Measurements from ENCODE around the gene CFAP97D2.
A peak's percentile ranks its signal among the peaks of the same experiment; 100 is the strongest.
"Not testable (repeated sequence)": the region's sequence is repeated elsewhere in the genome, so short reads cannot be mapped to it uniquely, and the experiment has no call there.

The CFAP97D2 gene

DNA sequence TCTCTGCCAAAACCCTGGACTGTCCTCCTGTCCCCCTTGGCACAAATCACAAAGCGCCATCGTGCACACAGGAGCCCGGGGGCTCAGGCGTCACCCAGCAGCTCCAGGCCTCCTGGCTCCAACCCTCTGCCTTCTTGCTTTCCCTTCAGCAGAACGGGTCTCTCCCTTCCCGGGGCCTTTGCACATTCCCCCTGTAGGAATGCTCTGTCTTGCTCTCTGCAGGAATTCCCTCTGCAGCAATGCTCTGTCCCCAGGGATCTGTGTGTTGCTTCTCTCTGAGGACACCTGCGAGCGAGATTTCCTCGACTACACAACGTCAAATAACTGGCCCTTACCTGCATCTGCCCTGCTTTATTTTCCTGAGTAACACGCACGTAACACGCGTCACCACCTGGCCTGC is 33.3 kb upstream of the CFAP97D2 start:
- H3K4me3 ChIP-seq (replicated peaks; ENCODE audit: low read depth, low read length): no peak overlapping the region
- TF ChIP-seq, protein P1, sequence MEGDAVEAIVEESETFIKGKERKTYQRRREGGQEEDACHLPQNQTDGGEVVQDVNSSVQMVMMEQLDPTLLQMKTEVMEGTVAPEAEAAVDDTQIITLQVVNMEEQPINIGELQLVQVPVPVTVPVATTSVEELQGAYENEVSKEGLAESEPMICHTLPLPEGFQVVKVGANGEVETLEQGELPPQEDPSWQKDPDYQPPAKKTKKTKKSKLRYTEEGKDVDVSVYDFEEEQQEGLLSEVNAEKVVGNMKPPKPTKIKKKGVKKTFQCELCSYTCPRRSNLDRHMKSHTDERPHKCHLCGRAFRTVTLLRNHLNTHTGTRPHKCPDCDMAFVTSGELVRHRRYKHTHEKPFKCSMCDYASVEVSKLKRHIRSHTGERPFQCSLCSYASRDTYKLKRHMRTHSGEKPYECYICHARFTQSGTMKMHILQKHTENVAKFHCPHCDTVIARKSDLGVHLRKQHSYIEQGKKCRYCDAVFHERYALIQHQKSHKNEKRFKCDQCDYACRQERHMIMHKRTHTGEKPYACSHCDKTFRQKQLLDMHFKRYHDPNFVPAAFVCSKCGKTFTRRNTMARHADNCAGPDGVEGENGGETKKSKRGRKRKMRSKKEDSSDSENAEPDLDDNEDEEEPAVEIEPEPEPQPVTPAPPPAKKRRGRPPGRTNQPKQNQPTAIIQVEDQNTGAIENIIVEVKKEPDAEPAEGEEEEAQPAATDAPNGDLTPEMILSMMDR (IDR thresholded peaks at IDR 0.05; ENCODE audit: low read length, missing control alignments): no peak
- DNase-seq (ENCODE audit: low read depth): no peak

DNA sequence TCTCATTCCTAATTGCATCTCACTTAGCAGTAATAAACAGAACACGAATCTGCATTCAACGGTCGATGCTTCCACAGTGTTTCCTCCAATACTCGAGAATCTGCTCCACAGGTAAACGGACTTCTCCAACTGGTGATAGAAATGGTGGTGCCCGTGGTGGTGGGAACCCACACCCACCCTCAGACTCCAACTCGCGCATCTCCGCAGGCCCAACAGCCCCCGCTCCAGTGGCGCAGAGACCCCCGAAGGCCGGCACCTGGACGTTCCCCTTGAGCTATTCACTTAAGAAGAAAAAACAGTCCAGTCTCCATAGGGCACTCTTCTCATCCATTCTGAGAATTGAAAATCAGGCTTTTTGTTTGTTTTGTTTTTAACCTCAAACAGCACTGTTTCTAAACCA is 32.9 kb upstream of the CFAP97D2 start:
- no peak for DNase-seq (ENCODE audit: low read depth)
- H3K4me3 ChIP-seq (replicated peaks; ENCODE audit: low read depth, low read length): no peak overlapping the region
- TF ChIP-seq, protein P1 (IDR thresholded peaks at IDR 0.05; ENCODE audit: low read length, missing control alignments): no peak

DNA sequence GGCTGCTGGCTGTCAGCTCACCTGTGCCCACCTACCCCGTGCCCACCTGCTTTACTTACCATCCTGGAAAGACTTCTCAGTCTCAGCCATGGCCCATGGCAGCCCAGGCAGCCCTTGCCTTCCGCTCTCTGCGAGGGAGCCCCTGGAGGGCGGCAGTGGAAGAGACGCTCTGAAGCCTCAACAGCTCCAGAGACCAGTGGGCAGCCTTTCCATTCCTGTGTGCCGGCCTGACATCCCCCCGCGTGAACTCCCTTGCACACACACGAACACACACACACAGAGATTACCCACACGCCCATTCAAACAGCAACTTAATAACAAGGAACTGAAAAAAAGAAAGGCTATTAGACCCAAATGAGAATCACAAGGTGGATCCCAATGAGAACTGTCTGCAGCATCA is 32.4 kb upstream of the CFAP97D2 start:
- TF ChIP-seq, protein P1 (IDR thresholded peaks at IDR 0.05; ENCODE audit: low read length, missing control alignments): peak; percentile 41
- H3K4me3 ChIP-seq (replicated peaks; ENCODE audit: low read depth, low read length): no peak overlapping the region
- DNase-seq (ENCODE audit: low read depth): no peak

DNA sequence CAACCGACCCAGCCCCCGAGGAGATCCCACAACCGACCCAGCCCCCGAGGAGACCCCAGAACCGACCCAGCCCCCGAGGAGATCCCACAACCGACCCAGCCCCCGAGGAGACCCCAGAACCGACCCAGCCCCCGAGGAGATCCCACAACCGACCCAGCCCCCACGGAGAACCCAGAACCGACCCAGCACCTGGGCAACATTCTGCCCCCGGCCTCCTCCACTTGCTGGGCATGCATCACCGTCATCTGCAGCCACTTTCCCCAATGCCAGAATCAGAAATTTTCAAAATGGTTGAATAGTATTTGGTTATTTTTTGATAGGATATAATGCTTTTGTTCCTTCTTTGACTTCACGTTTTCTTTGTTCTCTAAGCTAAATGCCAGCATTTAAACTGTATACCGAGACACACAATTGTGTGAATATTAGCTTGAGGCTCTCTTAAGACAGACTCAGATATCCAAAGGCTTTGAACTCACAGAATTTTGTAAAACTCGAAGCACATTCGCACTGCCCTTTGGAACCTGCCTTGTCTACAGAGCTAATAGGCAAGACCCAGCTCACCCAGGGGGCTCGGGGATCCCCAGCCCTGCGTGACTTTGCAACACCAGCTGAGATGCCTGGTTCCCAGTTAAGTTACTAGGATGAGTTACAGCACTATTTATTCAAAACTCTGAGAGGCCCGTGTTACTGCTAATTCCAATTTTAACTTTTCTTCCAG is 31.1 kb upstream of the CFAP97D2 start:
- TF ChIP-seq, protein P1 (IDR thresholded peaks at IDR 0.05; ENCODE audit: low read length, missing control alignments): no peak
- H3K4me3 ChIP-seq (replicated peaks; ENCODE audit: low read depth, low read length): no peak overlapping the region
- no peak for DNase-seq (ENCODE audit: low read depth)

DNA sequence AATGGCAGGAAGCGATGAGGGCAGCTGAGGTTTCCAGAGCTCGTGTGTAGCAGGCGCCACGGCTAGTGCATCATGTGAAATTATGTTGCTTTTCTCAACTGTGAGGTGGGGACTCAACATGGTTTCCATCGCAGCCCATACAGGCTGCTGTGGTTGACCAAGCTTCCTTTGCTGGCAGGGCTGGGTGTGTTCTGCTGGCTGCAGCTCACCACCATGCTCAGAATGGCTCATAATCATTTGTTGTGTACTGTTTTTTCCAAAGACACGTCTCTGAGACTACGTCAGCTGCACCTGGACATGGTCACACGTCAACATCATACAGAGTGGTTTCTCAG is 30.6 kb upstream of the CFAP97D2 start:
- no peak for DNase-seq (ENCODE audit: low read depth)
- TF ChIP-seq, protein P1 (IDR thresholded peaks at IDR 0.05; ENCODE audit: low read length, missing control alignments): no peak
- no peak overlapping the region for H3K4me3 ChIP-seq (replicated peaks; ENCODE audit: low read depth, low read length)

DNA sequence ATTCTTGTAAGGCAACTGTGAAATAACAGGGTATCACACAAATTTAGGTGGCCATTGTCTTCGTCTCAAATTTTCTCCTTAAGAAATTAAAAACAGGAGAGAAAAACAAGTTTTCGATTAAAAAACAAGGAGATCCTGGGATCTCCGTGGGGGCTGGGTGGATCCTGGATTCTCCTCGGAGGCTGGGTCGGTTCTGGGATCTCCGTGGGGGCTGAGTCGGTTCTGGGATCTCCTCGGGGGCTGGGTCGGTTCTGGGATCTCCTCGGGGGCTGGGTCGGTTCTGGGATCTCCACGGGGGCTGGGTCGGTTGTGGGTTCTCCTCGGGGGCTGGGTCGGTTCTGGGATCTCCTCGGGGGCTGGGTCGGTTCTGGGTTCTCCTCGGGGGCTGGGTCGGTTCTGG is 30.2 kb upstream of the CFAP97D2 start:
- not testable (repeated sequence) for H3K4me3 ChIP-seq (replicated peaks; ENCODE audit: low read depth, low read length); DNase-seq (ENCODE audit: low read depth)

DNA sequence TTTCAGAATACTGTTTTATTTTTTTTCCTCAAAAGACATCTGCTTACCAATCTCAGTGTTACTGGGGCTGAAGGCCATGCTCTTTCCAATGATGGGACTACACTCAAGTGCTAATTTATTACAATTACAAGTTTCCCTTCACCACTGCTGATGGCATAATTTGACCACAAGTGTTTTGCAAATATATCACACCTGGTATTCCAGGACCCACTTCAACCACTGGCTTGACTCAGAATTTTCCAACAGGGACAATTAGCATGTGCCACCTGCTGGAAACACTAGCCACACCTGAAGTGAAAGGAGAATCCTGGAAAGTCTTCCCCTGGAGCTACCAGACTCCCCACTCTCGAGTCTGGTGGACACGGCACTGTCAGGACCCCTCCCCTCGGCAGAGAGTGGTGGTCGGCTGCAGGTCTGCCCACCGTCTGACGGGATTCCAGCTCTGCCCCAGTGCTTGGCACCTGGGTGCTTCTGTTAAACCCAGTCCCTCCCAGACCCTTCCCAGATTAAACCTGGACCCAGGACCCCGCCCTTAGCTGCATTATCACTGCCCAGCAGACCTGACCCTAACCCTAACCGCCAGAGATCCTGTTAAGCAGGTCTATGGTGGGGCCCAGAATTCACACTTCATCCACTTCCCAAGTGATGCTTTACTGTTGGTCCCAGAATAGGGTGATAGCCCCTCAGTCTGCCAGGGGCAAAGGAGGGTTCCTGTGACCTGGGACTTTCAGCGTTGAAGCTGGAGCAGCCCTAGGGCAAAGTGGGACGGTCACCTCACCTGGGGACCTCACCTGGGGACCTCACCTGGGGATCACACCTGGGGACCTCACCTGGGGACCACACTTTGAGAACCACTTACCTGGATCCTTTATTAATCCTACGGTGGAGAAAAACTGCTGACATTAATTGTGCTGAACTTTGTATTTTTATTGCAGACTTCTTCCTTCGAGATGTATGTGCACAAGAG is 29.0 kb upstream of the CFAP97D2 start:
- DNase-seq (ENCODE audit: low read depth): no peak
- no peak overlapping the region for H3K4me3 ChIP-seq (replicated peaks; ENCODE audit: low read depth, low read length)

More for the DNA sequence above, 29.0 kb upstream of the CFAP97D2 start:
- TF ChIP-seq, protein P1 (IDR thresholded peaks at IDR 0.05; ENCODE audit: low read length, missing control alignments): no peak
